ENCODE data around the gene ESPN. TPM values are rescaled to one million over a fixed set of nuclear protein-coding genes. Genes with fewer than 3 reads are reported as not detected.

ESPN gene
- total and polyA plus RNA-seq, 10 of the 15 experiments (the other 5 are each of a cell fraction or from before 2014, with no cell fraction given): 0.18 to 0.71 (median 0.59) TPM; not detected in 7

DNA sequence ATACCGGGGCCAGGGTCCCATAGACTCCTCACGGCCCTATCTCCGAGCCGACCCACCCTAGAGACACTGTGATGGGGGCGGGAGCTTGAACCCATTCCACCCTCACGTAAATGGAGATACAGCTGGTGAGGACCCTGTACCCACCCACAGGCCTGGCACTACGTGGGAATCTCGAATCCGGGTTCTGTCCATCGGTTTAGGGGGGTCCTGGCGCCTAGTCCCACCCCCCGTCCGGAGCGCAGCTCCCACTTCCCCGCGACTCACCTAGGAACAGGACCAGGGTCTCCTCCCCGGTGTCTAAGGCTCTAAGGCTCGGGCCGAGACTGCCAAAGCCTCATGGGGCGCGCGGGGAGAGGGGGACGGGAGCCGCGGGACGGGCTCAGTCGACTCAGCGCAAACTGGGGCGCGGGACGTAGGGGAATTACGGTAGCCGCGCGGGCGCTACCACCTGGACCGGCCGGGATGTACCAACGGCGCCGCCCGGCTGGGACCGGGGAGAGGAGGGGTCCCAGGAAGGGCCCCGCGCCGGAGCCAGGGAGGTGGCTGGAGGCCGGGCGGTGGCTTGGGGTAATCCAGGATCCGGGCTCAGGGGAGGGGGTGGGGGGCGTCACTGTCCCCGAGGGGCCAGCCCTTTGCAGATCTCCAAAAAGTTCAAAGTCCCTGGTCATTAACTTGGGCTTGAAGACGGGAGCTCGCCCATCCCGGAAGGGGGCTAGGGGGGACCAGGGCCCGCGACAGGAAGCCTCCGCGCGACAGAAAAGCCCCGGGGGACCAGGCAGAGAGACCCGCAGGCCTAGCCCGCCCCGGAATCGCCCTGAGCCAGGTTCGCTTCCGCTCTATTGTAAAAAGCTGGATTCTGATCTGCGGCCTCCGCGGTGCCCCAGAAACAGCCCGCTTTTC, 65.9 kb downstream of the ESPN start (continued):
- TF ChIP-seq, protein P1, sequence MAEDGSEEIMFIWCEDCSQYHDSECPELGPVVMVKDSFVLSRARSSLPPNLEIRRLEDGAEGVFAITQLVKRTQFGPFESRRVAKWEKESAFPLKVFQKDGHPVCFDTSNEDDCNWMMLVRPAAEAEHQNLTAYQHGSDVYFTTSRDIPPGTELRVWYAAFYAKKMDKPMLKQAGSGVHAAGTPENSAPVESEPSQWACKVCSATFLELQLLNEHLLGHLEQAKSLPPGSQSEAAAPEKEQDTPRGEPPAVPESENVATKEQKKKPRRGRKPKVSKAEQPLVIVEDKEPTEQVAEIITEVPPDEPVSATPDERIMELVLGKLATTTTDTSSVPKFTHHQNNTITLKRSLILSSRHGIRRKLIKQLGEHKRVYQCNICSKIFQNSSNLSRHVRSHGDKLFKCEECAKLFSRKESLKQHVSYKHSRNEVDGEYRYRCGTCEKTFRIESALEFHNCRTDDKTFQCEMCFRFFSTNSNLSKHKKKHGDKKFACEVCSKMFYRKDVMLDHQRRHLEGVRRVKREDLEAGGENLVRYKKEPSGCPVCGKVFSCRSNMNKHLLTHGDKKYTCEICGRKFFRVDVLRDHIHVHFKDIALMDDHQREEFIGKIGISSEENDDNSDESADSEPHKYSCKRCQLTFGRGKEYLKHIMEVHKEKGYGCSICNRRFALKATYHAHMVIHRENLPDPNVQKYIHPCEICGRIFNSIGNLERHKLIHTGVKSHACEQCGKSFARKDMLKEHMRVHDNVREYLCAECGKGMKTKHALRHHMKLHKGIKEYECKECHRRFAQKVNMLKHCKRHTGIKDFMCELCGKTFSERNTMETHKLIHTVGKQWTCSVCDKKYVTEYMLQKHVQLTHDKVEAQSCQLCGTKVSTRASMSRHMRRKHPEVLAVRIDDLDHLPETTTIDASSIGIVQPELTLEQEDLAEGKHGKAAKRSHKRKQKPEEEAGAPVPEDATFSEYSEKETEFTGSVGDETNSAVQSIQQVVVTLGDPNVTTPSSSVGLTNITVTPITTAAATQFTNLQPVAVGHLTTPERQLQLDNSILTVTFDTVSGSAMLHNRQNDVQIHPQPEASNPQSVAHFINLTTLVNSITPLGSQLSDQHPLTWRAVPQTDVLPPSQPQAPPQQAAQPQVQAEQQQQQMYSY (CRISPR knock-in tag; IDR thresholded peaks at IDR 0.05): no peak
- TF ChIP-seq HDAC2 (IDR thresholded peaks at IDR 0.05) (no peak), BHLHE40 (IDR thresholded peaks at IDR 0.05; ENCODE audit: borderline replicate concordance in 1 of 2, low read depth in 2 of 2, low read length in 1 of 2) (peak; percentile 85 to 89), YY1 (IDR thresholded peaks at IDR 0.05; ENCODE audit: low read depth, low read length) (peak; percentile 84), SIX5 (IDR thresholded peaks at IDR 0.05; ENCODE audit: low read depth, low read length, severe bottlenecking) (no peak), SMAD5 (IDR thresholded peaks at IDR 0.05; ENCODE audit: low read depth) (no peak), JUND (IDR thresholded peaks at IDR 0.05; ENCODE audit: low read depth, low read length) (peak; percentile 93), ZNF384 (IDR thresholded peaks at IDR 0.05; ENCODE audit: borderline replicate concordance, low read depth, low read length) (no peak), ESRRA (IDR thresholded peaks at IDR 0.05; ENCODE audit: low read length) (no peak), ZNF622 (IDR thresholded peaks at IDR 0.05) (no peak), NBN (IDR thresholded peaks at IDR 0.05) (no peak; the same call in 1 of the 2 replicates), ATF7 (IDR thresholded peaks at IDR 0.05; ENCODE audit: low read depth) (peak; percentile 90), EED (IDR thresholded peaks at IDR 0.05; ENCODE audit: low read depth) (no peak), ETV6 (conservative IDR thresholded peaks at IDR 0.05 in 1 of 2, IDR thresholded peaks at IDR 0.05 in 1 of 2; ENCODE audit: borderline replicate concordance in 1 of 2, low read depth in 1 of 2) (no peak), POLR2AphosphoS2 (IDR thresholded peaks at IDR 0.05; ENCODE audit: low read depth, low read length) (no peak), RBBP5 (conservative IDR thresholded peaks at IDR 0.05) (no peak), CHD4 (IDR thresholded peaks at IDR 0.05) (no peak), TCF12 (IDR thresholded peaks at IDR 0.05; ENCODE audit: low read depth, low read length) (peak; percentile 48; the same call in 1 of the 2 replicates), POLR2AphosphoS5 (IDR thresholded peaks at IDR 0.05; ENCODE audit: low read length) (0 out of 2 replicates have a peak, but pooled peaks have one; percentile 33), GABPA (IDR thresholded peaks at IDR 0.05; ENCODE audit: low read depth) (0 out of 2 replicates have a peak, but pooled peaks have one; percentile 21)
- TF ChIP-seq, protein P2, sequence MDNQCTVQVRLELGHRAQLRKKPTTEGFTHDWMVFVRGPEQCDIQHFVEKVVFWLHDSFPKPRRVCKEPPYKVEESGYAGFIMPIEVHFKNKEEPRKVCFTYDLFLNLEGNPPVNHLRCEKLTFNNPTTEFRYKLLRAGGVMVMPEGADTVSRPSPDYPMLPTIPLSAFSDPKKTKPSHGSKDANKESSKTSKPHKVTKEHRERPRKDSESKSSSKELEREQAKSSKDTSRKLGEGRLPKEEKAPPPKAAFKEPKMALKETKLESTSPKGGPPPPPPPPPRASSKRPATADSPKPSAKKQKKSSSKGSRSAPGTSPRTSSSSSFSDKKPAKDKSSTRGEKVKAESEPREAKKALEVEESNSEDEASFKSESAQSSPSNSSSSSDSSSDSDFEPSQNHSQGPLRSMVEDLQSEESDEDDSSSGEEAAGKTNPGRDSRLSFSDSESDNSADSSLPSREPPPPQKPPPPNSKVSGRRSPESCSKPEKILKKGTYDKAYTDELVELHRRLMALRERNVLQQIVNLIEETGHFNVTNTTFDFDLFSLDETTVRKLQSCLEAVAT (IDR thresholded peaks at IDR 0.05): 0 out of 2 replicates have a peak, but pooled peaks have one; percentile 28
- TF ChIP-seq, protein P3, sequence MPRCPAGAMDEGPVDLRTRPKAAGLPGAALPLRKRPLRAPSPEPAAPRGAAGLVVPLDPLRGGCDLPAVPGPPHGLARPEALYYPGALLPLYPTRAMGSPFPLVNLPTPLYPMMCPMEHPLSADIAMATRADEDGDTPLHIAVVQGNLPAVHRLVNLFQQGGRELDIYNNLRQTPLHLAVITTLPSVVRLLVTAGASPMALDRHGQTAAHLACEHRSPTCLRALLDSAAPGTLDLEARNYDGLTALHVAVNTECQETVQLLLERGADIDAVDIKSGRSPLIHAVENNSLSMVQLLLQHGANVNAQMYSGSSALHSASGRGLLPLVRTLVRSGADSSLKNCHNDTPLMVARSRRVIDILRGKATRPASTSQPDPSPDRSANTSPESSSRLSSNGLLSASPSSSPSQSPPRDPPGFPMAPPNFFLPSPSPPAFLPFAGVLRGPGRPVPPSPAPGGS (IDR thresholded peaks at IDR 0.05; ENCODE audit: borderline replicate concordance, insufficient read depth, low read depth, low read length, poor library complexity, severe bottlenecking): no peak

All from GM12878 (cell line).